SK-N-DZ (cell line): ENCODE results near the gene RAB8B.
"Not testable (repeated sequence)": the region's sequence is repeated elsewhere in the genome, so short reads cannot be mapped to it uniquely, and the experiment has no call there.

Experiments used
- DNase-seq: peaks from one replicate; pipeline ENCODE4 v3.0.0-alpha.2; 2015; ENCODE audit warnings: low spot score

RAB8B gene

GRCh38 chr15:63237086-63237485, 47.7 kb downstream of the RAB8B start:
- not testable (repeated sequence) for DNase-seq

GRCh38 chr15:63238171-63238570, 48.8 kb downstream of the RAB8B start:
- no peak for DNase-seq

- DNase-seq, result no peak
Observed at GRCh38 chr15:63238796-63239195, 49.4 kb downstream of the RAB8B start.

GRCh38 chr15:63240109-63240508, 50.7 kb downstream of the RAB8B start:
- no peak for DNase-seq

GRCh38 chr15:63241316-63241715, 51.9 kb downstream of the RAB8B start:
- no peak for DNase-seq

GRCh38 chr15:63243101-63243500, 53.7 kb downstream of the RAB8B start:
- no peak for DNase-seq

GRCh38 chr15:63243776-63244175, 54.4 kb downstream of the RAB8B start:
- DNase-seq, result no peak

GRCh38 chr15:63244399-63244798, 55.0 kb downstream of the RAB8B start:
- DNase-seq, result no peak

- DNase-seq, result no peak
Observed at GRCh38 chr15:63244976-63245645, 55.7 kb downstream of the RAB8B start.

GRCh38 chr15:63246691-63247469, 57.5 kb downstream of the RAB8B start:
- no peak for DNase-seq

GRCh38 chr15:63250312-63250965, 61.0 kb downstream of the RAB8B start:
- no peak for DNase-seq

- DNase-seq, result no peak
Observed at GRCh38 chr15:63251701-63252100, 62.3 kb downstream of the RAB8B start.

- DNase-seq, result no peak
Observed at GRCh38 chr15:63252292-63252691, 62.9 kb downstream of the RAB8B start.

- DNase-seq, result no peak
Observed at GRCh38 chr15:63254991-63255390, 65.6 kb downstream of the RAB8B start.

GRCh38 chr15:63255489-63255990, 66.1 kb downstream of the RAB8B start:
- no peak for DNase-seq

GRCh38 chr15:63256433-63257274, 67.2 kb downstream of the RAB8B start:
- no peak for DNase-seq

GRCh38 chr15:63258658-63259057, 69.3 kb downstream of the RAB8B start:
- DNase-seq, result no peak

GRCh38 chr15:63260791-63261190, 71.4 kb downstream of the RAB8B start:
- DNase-seq, result no peak

- DNase-seq, result no peak
Observed at GRCh38 chr15:63261311-63261710, 71.9 kb downstream of the RAB8B start.

GRCh38 chr15:63263519-63263918, 74.1 kb downstream of the RAB8B start:
- DNase-seq, result no peak

GRCh38 chr15:63264688-63265293, 75.4 kb downstream of the RAB8B start:
- no peak for DNase-seq
